ENCODE data around the gene HIPK3.
A peak's percentile ranks its signal among the peaks of the same experiment; 100 is the strongest.

The HIPK3 gene

DNA sequence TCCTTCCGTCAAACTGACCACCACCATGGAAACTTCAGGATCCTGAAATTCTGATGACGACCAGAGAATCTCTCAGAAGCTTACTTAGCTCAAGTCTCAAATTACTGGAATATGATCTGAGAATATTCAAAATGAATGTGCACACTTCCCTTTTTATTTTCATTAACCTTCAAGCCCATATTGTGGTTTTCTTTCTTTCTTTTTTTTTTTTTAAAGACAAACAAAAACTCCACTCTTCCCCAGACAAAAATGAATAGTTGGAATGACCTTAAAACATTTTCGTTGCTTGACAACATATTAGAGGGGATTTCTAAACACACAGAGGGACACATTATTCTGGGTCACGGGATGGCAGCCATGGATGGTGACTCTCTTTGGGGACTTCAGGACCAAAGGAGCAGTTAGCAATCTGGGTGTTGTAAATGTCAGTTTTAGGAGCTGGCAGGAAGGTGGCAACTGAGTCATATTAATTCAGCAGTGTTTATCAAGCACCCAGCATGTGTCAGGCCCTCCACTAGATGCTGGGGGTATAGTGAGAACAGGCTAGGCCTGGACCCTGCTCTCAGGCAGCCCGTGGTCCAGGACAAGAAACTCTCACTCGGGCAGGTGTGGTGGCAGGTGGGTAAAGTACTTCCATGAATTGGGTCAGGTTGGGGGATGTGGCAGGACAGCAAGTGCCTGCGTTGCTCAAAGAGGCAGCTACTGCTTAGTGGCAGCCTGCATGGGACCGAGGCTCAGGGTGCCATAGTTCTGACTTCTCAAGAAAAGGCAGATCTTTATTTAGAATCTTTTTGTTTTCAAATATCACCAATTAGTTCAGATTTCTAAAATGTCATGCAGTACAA lies 126.1 kb downstream of the HIPK3 start:
- DNase-seq (ENCODE audit: low read depth): no peak
- TF ChIP-seq, protein P1, sequence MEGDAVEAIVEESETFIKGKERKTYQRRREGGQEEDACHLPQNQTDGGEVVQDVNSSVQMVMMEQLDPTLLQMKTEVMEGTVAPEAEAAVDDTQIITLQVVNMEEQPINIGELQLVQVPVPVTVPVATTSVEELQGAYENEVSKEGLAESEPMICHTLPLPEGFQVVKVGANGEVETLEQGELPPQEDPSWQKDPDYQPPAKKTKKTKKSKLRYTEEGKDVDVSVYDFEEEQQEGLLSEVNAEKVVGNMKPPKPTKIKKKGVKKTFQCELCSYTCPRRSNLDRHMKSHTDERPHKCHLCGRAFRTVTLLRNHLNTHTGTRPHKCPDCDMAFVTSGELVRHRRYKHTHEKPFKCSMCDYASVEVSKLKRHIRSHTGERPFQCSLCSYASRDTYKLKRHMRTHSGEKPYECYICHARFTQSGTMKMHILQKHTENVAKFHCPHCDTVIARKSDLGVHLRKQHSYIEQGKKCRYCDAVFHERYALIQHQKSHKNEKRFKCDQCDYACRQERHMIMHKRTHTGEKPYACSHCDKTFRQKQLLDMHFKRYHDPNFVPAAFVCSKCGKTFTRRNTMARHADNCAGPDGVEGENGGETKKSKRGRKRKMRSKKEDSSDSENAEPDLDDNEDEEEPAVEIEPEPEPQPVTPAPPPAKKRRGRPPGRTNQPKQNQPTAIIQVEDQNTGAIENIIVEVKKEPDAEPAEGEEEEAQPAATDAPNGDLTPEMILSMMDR (IDR thresholded peaks at IDR 0.05; ENCODE audit: low read depth, low read length, missing control alignments): no peak
- no peak overlapping the region for H3K4me3 ChIP-seq (ENCODE audit: low read depth, low read length)

DNA sequence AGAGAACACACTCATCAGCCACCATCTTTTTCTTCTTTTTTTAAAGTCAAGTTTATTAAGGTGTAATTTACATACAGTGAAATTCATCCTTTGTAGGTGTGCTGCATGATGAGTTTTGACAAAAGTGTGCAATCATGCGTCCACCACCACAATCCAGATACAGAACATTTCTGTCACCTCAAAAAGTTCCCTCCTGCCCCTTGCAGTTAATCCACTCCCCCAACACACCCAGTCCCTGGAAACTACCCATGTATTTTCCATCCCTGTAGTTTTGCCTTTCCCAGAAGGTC lies 126.7 kb downstream of the HIPK3 start:
- TF ChIP-seq, protein P1 (IDR thresholded peaks at IDR 0.05; ENCODE audit: low read depth, low read length, missing control alignments): no peak
- DNase-seq (ENCODE audit: low read depth): no peak
- no peak overlapping the region for H3K4me3 ChIP-seq (ENCODE audit: low read depth, low read length)

DNA sequence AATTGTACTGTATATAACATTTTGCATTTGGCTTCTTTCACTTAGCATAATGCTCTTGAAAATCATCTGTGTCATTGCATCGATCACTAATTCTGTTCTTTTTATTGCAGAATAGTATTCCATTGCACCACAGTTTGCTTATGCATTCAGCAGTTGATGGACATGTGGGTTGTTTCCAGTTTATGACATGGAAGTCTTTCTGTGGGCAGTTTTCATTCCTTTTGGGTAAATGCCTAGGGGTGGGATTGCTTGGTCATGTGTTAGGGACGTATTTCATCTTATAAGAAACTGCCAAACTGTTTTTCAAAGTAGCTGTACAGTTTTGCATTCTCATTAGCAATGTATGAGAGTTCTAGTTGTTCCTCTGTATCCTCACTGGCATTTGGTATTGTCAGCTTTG lies 127.0 kb downstream of the HIPK3 start:
- DNase-seq (ENCODE audit: low read depth): no peak
- H3K4me3 ChIP-seq (ENCODE audit: low read depth, low read length): no peak overlapping the region
- TF ChIP-seq, protein P1 (IDR thresholded peaks at IDR 0.05; ENCODE audit: low read depth, low read length, missing control alignments): no peak

DNA sequence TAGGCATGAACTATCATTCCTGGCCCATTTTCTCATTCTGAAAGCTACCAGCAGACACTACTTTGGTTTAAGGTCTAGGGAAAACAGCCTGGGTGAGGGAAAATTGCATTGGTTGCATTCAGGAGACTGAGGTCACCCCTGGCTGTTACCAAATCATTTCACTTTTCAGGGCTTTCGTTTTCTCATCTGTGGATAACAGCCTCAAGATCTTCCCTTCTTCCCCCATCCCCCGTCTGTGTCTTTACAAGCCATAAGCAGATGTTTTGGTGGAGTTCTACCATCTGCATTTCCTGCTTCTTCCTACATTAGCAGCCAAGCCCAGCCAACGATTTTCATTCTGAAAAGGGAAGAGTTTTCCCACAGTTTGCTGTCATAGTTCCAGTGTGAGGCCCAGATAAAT lies 130.4 kb downstream of the HIPK3 start:
- no peak overlapping the region for H3K4me3 ChIP-seq (ENCODE audit: low read depth, low read length)
- TF ChIP-seq, protein P1 (IDR thresholded peaks at IDR 0.05; ENCODE audit: low read depth, low read length, missing control alignments): no peak
- peak; percentile 50 for DNase-seq (ENCODE audit: low read depth)

DNA sequence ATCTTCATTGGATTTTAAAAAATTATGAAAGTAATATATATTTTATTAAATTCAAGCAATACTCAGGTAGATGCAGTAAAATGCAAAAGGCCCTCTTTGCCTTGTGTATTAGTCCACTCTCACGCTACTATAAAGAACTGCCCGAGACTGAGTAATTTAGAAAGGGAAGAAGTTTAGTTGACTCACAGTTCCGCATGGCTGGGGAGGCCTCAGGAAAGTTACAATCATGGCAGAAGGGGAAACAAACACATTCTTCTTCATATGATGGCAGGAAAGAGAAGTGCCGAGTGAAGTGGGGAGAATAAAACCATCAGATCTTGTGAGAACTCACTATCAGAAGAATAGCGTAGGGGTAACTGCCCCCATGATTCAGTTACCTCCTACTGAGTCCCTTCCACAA lies 130.8 kb downstream of the HIPK3 start:
- DNase-seq (ENCODE audit: low read depth): peak; percentile 49
- TF ChIP-seq, protein P1 (IDR thresholded peaks at IDR 0.05; ENCODE audit: low read depth, low read length, missing control alignments): no peak
- H3K4me3 ChIP-seq (ENCODE audit: low read depth, low read length): no peak overlapping the region

DNA sequence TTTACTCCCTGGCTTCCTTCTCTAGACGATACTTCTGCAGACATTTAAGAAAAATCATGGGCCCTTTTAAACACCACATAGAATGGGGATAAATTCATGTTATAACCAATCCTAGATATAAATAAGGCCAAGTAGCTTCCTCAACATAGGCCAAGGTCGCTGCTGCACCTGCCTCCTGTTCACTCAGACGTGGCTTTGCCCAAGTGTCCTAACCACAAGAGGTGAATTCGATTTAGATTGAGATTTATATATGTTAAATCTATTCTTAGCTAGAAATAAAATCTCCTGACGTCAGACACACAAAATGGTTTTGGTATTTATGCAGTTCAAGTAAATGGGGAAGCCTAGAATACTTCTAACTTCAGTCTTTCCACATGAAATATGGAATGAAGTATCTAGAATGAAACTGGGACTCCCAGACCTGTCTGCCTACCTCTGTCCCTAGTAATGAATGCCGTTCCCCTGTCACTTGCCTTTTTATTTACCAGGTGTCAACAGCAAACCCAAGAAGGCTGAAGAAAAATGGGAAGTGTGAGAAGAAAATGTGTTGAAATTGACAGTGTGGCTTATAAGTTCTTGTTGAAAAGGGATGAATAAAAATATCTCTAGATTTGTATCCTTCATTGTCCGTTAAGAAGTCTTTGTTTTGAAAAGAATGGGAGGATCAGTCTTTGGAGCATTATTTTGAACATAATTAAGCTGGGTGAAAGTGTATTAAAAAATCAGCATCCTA lies 131.8 kb downstream of the HIPK3 start:
- TF ChIP-seq, protein P1 (IDR thresholded peaks at IDR 0.05; ENCODE audit: low read depth, low read length, missing control alignments): no peak
- H3K4me3 ChIP-seq (ENCODE audit: low read depth, low read length): no peak overlapping the region; the same call in 1 of the 2 replicates
- DNase-seq (ENCODE audit: low read depth): no peak

Data from GM12864 (cell line).